Right cardiac atrium (tissue), 5 donors: ENCODE data around the gene LAMB2. TPM values are rescaled to one million over a fixed set of nuclear protein-coding genes. Genes with fewer than 3 reads are reported as not detected.

Experiments used
- microRNA-seq, 2 donors: library from miRNA; unstranded; fragments of <30 nt; microRNA quantifications; one replicate each; pipeline ENCODE4 v1.2.0, GENCODE V29; 2020 to 2021
- polyA plus RNA-seq: library from polyadenylated mRNA; stranded (reverse); fragments of 200-250 nt; gene quantifications from one replicate; pipeline ENCODE4 v1.2.3, GENCODE V29; 2013
- total RNA-seq, 4 donors: library from RNA; stranded (reverse); fragmentation: NEBNext Ultra II Directional; extraction: Animal tissue kit (Norgen Biotek cat#: 25700); gene quantifications; one replicate each; pipeline ENCODE4 v1.2.1, GENCODE V29; 2021
- donor health status: healthy with polysubstance abuse.
- donor health status: DM: no; HTN: yes; CAD: no.
- donor health status: DM: no; HTN: no; CAD: no.
- donor health status: DM: no; HTN: yes; CAD: no; lungs with severe emphysema.
- donor health status: DM: yes; HTN: yes; CAD: no.

Gene LAMB2
- total and polyA plus RNA-seq, 5 donors, result 725 to 914 (median 824) TPM

Small RNAs within 50 kb of the gene (microRNA-seq; reads per million reads assigned to microRNA genes)
- 0 reads per million in 2 donors for gene MIR6890

Other genes starting within 250 kb of the LAMB2 start
- 10 to 100 TPM; 43.6 to 48.2 (median 45.1) TPM for gene SLC25A20, start 234.2 kb downstream of the LAMB2 start, total RNA-seq
- gene SLC25A20, start 234.2 kb downstream of the LAMB2 start, polyA plus RNA-seq, result 57.7 TPM
- gene ARIH2, start 214.2 kb downstream of the LAMB2 start, total RNA-seq, result 100 to 1,000 TPM in 2 of 4 donors, 10 to 100 TPM in 2; 95.5 to 122 (median 103) TPM
- gene ARIH2, start 214.2 kb downstream of the LAMB2 start, polyA plus RNA-seq, result 62.2 TPM
- 10 to 100 TPM; 39.1 to 42.8 (median 39.5) TPM for gene P4HTM, start 142.8 kb downstream of the LAMB2 start, total RNA-seq
- gene P4HTM, start 142.8 kb downstream of the LAMB2 start, polyA plus RNA-seq, result 24.9 TPM
- 100 to 1,000 TPM in 1 of 4 donors, 10 to 100 TPM in 3; 77.3 to 109 (median 90.1) TPM for gene WDR6, start 125.7 kb downstream of the LAMB2 start, total RNA-seq
- gene WDR6, start 125.7 kb downstream of the LAMB2 start, polyA plus RNA-seq, result 65.3 TPM
- 10 to 100 TPM in 2 of 4 donors, 1 to 10 TPM in 2; 7.5 to 10.4 (median 10.0) TPM for gene DALRD3, start 114.5 kb downstream of the LAMB2 start, total RNA-seq
- 8.3 TPM for gene DALRD3, start 114.5 kb downstream of the LAMB2 start, polyA plus RNA-seq
- gene NDUFAF3, start 110.9 kb downstream of the LAMB2 start, total RNA-seq, result 100 to 1,000 TPM; 164 to 188 (median 173) TPM
- 220 TPM for gene NDUFAF3, start 110.9 kb downstream of the LAMB2 start, polyA plus RNA-seq
- gene IMPDH2, start 103.7 kb downstream of the LAMB2 start, total RNA-seq, result 10 to 100 TPM; 50.5 to 62.6 (median 60.5) TPM
- gene IMPDH2, start 103.7 kb downstream of the LAMB2 start, polyA plus RNA-seq, result 34.7 TPM
- gene QRICH1, start 39.0 kb downstream of the LAMB2 start, total RNA-seq, result 10 to 100 TPM; 59.2 to 74.7 (median 65.9) TPM
- 23.3 TPM for gene QRICH1, start 39.0 kb downstream of the LAMB2 start, polyA plus RNA-seq
- 100 to 1,000 TPM; 155 to 188 (median 158) TPM for gene QARS1, start 28.3 kb downstream of the LAMB2 start, total RNA-seq
- gene QARS1, start 28.3 kb downstream of the LAMB2 start, polyA plus RNA-seq, result 132 TPM
- 10 to 100 TPM; 38.4 to 62.8 (median 56.1) TPM for gene USP19, start 12.2 kb downstream of the LAMB2 start, total RNA-seq
- 25.5 TPM for gene USP19, start 12.2 kb downstream of the LAMB2 start, polyA plus RNA-seq
- gene CCDC71, start 33.3 kb upstream of the LAMB2 start, total RNA-seq, result 10 to 100 TPM; 13.3 to 15.4 (median 14.4) TPM
- gene CCDC71, start 33.3 kb upstream of the LAMB2 start, polyA plus RNA-seq, result 12.0 TPM
- gene KLHDC8B, start 38.5 kb upstream of the LAMB2 start, total RNA-seq, result 10 to 100 TPM; 54.7 to 74.6 (median 60.3) TPM
- 52.8 TPM for gene KLHDC8B, start 38.5 kb upstream of the LAMB2 start, polyA plus RNA-seq
- 1 to 10 TPM; 3.2 to 3.8 (median 3.4) TPM for gene C3orf62, start 144.2 kb upstream of the LAMB2 start, total RNA-seq
- 3.9 TPM for gene C3orf62, start 144.2 kb upstream of the LAMB2 start, polyA plus RNA-seq
- 10 to 100 TPM; 36.6 to 46.0 (median 40.4) TPM for gene USP4, start 207.0 kb upstream of the LAMB2 start, total RNA-seq
- gene USP4, start 207.0 kb upstream of the LAMB2 start, polyA plus RNA-seq, result 19.5 TPM
- 100 to 1,000 TPM; 153 to 254 (median 196) TPM for gene GPX1, start 225.3 kb upstream of the LAMB2 start, total RNA-seq
- gene GPX1, start 225.3 kb upstream of the LAMB2 start, polyA plus RNA-seq, result 258 TPM